IMR-90 (cell line): ENCODE results near the gene PLXNB1. TPM values are rescaled to one million over a fixed set of nuclear protein-coding genes. Genes with fewer than 3 reads are reported as not detected.

Experiments used
- ATAC-seq: fragments of 200-7000 bp; cut with Tn5 transposase; 2 replicates; pipeline ENCODE4 v1.9.1; 2020; ENCODE audit warnings: low read depth, mild to moderate bottlenecking, moderate library complexity
- BruUV-seq: library from RNA; stranded (reverse); fragments of 400-500 nt; replicated peaks from 2 replicates; lab custom pipeline; 2021; lab: Mats Ljungman, UMichigan
- CTCF ChIA-PET: fragments of 300-600 bp; formaldehyde crosslinking; extraction: SDS; loops from one replicate; lab custom pipeline; 2021; ENCODE audit warnings: antibody characterized with exemption; lab: Yijun Ruan, JAX
- POLR2A ChIA-PET: fragments of 300-600 bp; sonication (Branson Sonifier 250); formaldehyde crosslinking; loops from one replicate; lab custom pipeline; 2022; ENCODE audit warnings: antibody characterized with exemption; ENCODE audit not compliant: unreplicated experiment; lab: Charles Lee
- DNase-seq: peaks from one replicate; pipeline ENCODE4 v3.0.0; 2013
- H2AFZ ChIP-seq: replicated peaks from 2 replicates; pipeline ENCODE3; 2013; ENCODE audit warnings: low read length, mild to moderate bottlenecking; ENCODE audit not compliant: poor library complexity
- H2AK5ac ChIP-seq: 2 replicates; pipeline ENCODE4 v1.6.1; 2013; ENCODE audit warnings: low read depth, low read length, inconsistent platforms
- H2AK9ac ChIP-seq: replicated peaks from 2 replicates; pipeline ENCODE3; 2013; ENCODE audit warnings: mild to moderate bottlenecking, low read depth, low read length, moderate library complexity; ENCODE audit not compliant: poor library complexity
- H2BK120ac ChIP-seq: 2 replicates; pipeline ENCODE4 v1.6.1; 2013; ENCODE audit warnings: low read depth, low read length, inconsistent platforms
- H2BK15ac ChIP-seq: 3 replicates; pipeline ENCODE4 v1.6.1; 2013; ENCODE audit warnings: low read depth, low read length, inconsistent platforms
- H2BK20ac ChIP-seq: 2 replicates; pipeline ENCODE4 v1.6.1; 2013; ENCODE audit warnings: low read depth, mild to moderate bottlenecking, inconsistent platforms, low read length, moderate library complexity
- H2BK5ac ChIP-seq: 2 replicates; pipeline ENCODE4 v1.6.1; 2013; ENCODE audit warnings: mild to moderate bottlenecking, low read depth, low read length, inconsistent platforms; ENCODE audit not compliant: poor library complexity, severe bottlenecking
- H3K14ac ChIP-seq: replicated peaks from 2 replicates; pipeline ENCODE4 v1.6.1; 2013; ENCODE audit warnings: low read depth, low read length, inconsistent platforms
- H3K18ac ChIP-seq: 2 replicates; pipeline ENCODE4 v1.6.1; 2013; ENCODE audit warnings: low read depth, low read length, control low read depth
- H3K23ac ChIP-seq: 2 replicates; pipeline ENCODE4 v1.6.1; 2013; ENCODE audit warnings: low read depth, low read length, inconsistent platforms
- H3K27ac ChIP-seq: 2 replicates; pipeline ENCODE4 v1.5.1; 2013; ENCODE audit warnings: mild to moderate bottlenecking, control low read depth, low read length; ENCODE audit not compliant: insufficient read depth
- H3K27me3 ChIP-seq: 2 replicates; pipeline ENCODE4 v1.6.1; 2013; ENCODE audit warnings: low read length; ENCODE audit not compliant: control insufficient read depth, insufficient read depth
- H3K36me3 ChIP-seq: 2 replicates; pipeline ENCODE4 v1.6.1; 2013; ENCODE audit warnings: low read length, mixed read lengths; ENCODE audit not compliant: control insufficient read depth, insufficient read depth
- H3K4ac ChIP-seq: 2 replicates; pipeline ENCODE4 v1.6.1; 2013; ENCODE audit warnings: low read depth, low read length, inconsistent platforms
- H3K4me1 ChIP-seq: 2 replicates; pipeline ENCODE4 v1.6.1; 2013; ENCODE audit warnings: low read length, mixed read lengths; ENCODE audit not compliant: control insufficient read depth, insufficient read depth
- H3K4me2 ChIP-seq: 2 replicates; pipeline ENCODE4 v1.6.1; 2013; ENCODE audit warnings: low read depth, mild to moderate bottlenecking, control low read depth, low read length, moderate library complexity
- H3K4me3 ChIP-seq: 2 replicates; pipeline ENCODE4 v1.5.1; 2013; ENCODE audit warnings: low read depth, mild to moderate bottlenecking, control low read depth, low read length, moderate library complexity; ENCODE audit not compliant: insufficient read depth
- H3K56ac ChIP-seq: 2 replicates; pipeline ENCODE4 v1.6.1; 2013; ENCODE audit warnings: low read length, inconsistent platforms; ENCODE audit not compliant: insufficient read depth; ENCODE audit errors: extremely low read depth
- H3K79me1 ChIP-seq, 2 experiments: 2 replicates each; pipeline ENCODE4 v1.6.1; 2013; ENCODE audit warnings: low read length in 2 of 2, inconsistent platforms in 1 of 2, low read depth in 1 of 2
- H3K9ac ChIP-seq: 2 replicates; pipeline ENCODE4 v1.6.1; 2013; ENCODE audit warnings: low read depth, low read length, control low read depth
- H3K9me1 ChIP-seq: 2 replicates; pipeline ENCODE4 v1.6.1; 2013; ENCODE audit warnings: low read length, inconsistent platforms; ENCODE audit not compliant: insufficient read depth
- H3K9me3 ChIP-seq: 2 replicates; pipeline ENCODE4 v1.6.1; 2013; ENCODE audit warnings: low read length; ENCODE audit not compliant: control insufficient read depth, insufficient read depth
- H4K20me1 ChIP-seq: 2 replicates; pipeline ENCODE4 v1.6.1; 2013; ENCODE audit warnings: low read length, inconsistent platforms; ENCODE audit not compliant: insufficient read depth
- H4K5ac ChIP-seq: 2 replicates; pipeline ENCODE4 v1.6.1; 2013; ENCODE audit warnings: mild to moderate bottlenecking, low read depth, low read length, control low read depth
- H4K8ac ChIP-seq, 2 experiments: 2 replicates each; pipeline ENCODE4 v1.6.1; 2013; ENCODE audit warnings: low read depth in 2 of 2, low read length in 2 of 2, control low read depth in 1 of 2, inconsistent platforms in 1 of 2
- H4K91ac ChIP-seq: 2 replicates; pipeline ENCODE4 v1.6.1; 2013; ENCODE audit warnings: low read depth, low read length, inconsistent platforms; ENCODE audit not compliant: insufficient read depth
- BHLHE40 ChIP-seq: fragments of 150-350 bp; IDR thresholded peaks from 2 replicates; pipeline ENCODE4 v1.6.1; 2016; ENCODE audit warnings: mild to moderate bottlenecking, low read depth, low read length
- CEBPB ChIP-seq: IDR thresholded peaks from 2 replicates; pipeline ENCODE4 v1.6.1; 2012; ENCODE audit warnings: low read depth, low read length, improper control_type of control experiment
- CHD1 ChIP-seq: IDR thresholded peaks from 2 replicates; pipeline ENCODE4 v1.6.1; 2012; ENCODE audit warnings: low read depth, low read length, improper control_type of control experiment
- ELK1 ChIP-seq: fragments of 150-350 bp; IDR thresholded peaks from 2 replicates; pipeline ENCODE4 v1.6.1; 2016; ENCODE audit warnings: low read depth, mild to moderate bottlenecking, low read length, moderate library complexity, borderline replicate concordance
- MAFK ChIP-seq: IDR thresholded peaks from 2 replicates; pipeline ENCODE4 v1.6.1; 2012; ENCODE audit warnings: low read depth, low read length, improper control_type of control experiment
- MAZ ChIP-seq: IDR thresholded peaks from 2 replicates; pipeline ENCODE4 v1.6.1; 2012; ENCODE audit warnings: low read depth, mild to moderate bottlenecking, low read length, improper control_type of control experiment, moderate library complexity, borderline replicate concordance
- NFE2L2 ChIP-seq: fragments of 150-350 bp; IDR thresholded peaks from 2 replicates; pipeline ENCODE4 v1.6.1; 2016; ENCODE audit warnings: low read depth, mild to moderate bottlenecking, low read length
- RAD21 ChIP-seq: IDR thresholded peaks from 2 replicates; pipeline ENCODE4 v1.6.1; 2012; ENCODE audit warnings: low read length, improper control_type of control experiment
- RCOR1 ChIP-seq: IDR thresholded peaks from 2 replicates; pipeline ENCODE4 v1.6.1; 2012; ENCODE audit warnings: mild to moderate bottlenecking, low read length, improper control_type of control experiment; ENCODE audit not compliant: insufficient replicate concordance
- RFX5 ChIP-seq: IDR thresholded peaks from 2 replicates; pipeline ENCODE4 v1.8.0; 2012; ENCODE audit warnings: low read depth, mild to moderate bottlenecking, low read length, moderate library complexity
- SMC3 ChIP-seq: fragments of 150-350 bp; IDR thresholded peaks from 2 replicates; pipeline ENCODE4 v1.6.1; 2016; ENCODE audit warnings: low read depth, mild to moderate bottlenecking, antibody characterized with exemption, low read length, moderate library complexity
- USF2 ChIP-seq: fragments of 150-350 bp; IDR thresholded peaks from 2 replicates; pipeline ENCODE4 v1.6.1; 2017; ENCODE audit warnings: mild to moderate bottlenecking, antibody characterized with exemption, low read length, low read depth
- WGBS, 2 experiments: methylation state at CpG; one replicate each; pipeline versions ENCODE4 v1.1.5 to v1.1.7; 2013; ENCODE audit warnings: missing lambda C conversion rate in 2 of 2; ENCODE audit not compliant: insufficient read length in 1 of 2; ENCODE audit errors: extremely low coverage in 2 of 2; 5-methylcytosine and 5-hydroxymethylcytosine counted together
- dilution Hi-C: fragments of 300-500 bp; cut with HindIII; formaldehyde crosslinking; loops from one replicate; pipeline ENCODE4 v1.14.3; 2018; ENCODE audit warnings: low sequenced_read_pairs; ENCODE audit not compliant: unreplicated experiment
- in situ Hi-C: fragments of 300-500 bp; cut with MboI; formaldehyde crosslinking; loops from 3 replicates; pipeline ENCODE4 v1.14.3; 2019; ENCODE audit warnings: low sequenced_read_pairs, inconsistent platforms, mixed read lengths
- intact Hi-C: fragments of 100-400 bp; cut with micrococcal nuclease; formaldehyde crosslinking; loops from 2 replicates; pipeline ENCODE4 v1.10.0; 2022
- polyA plus RNA-seq, 3 experiments: library from polyadenylated mRNA; depleted of rRNA; stranded (reverse); fragments of >200 nt; gene quantifications; 2 replicates each; pipeline ENCODE4 v1.2.3, GENCODE V29; 2012; ENCODE audit warnings: low replicate concordance in 1 of 3
- total RNA-seq: library from RNA; depleted of rRNA; stranded (reverse); fragments of >200 nt; gene quantifications from 2 replicates; pipeline ENCODE4 v1.2.3, GENCODE V29; 2012
- TF ChIP-seq, protein P1 (sequence below): conservative IDR thresholded peaks from 2 replicates; pipeline ENCODE4 v1.5.1; 2012; ENCODE audit warnings: mild to moderate bottlenecking, low read depth, low read length, improper control_type of control experiment

PLXNB1 gene
- total and polyA plus RNA-seq, 2 of the 4 experiments (the other 2 are of a cell fraction): 5.2 to 25.3 TPM

- in situ Hi-C loops (no loop called here), intact Hi-C loops (no loop called here), dilution Hi-C loops (no loop called here)
- H2BK20ac ChIP-seq: no peak overlapping the region
- H3K4me3 ChIP-seq: no peak overlapping the region
- H3K18ac ChIP-seq: no peak overlapping the region
- H3K9ac ChIP-seq: no peak overlapping the region
- H3K36me3 ChIP-seq: no peaks in the 10 kb centered on the region; the same call in 1 of the 2 replicates
- no peak overlapping the region for H2BK5ac ChIP-seq
- no peak overlapping the region for H3K4ac ChIP-seq
- no peaks in the 10 kb centered on the region for H3K9me3 ChIP-seq
- ATAC-seq: no peak
- ChIA-PET POLR2A (no interaction called here), CTCF (interaction anchor here (4.8 kb wide), 1 partner anchor 38 kb away, joined by 65 read pairs; no protein-coding TSS in a partner anchor)
- no peak overlapping the region for H4K91ac ChIP-seq
- H2AK9ac ChIP-seq: no peak overlapping the region
- H2BK120ac ChIP-seq: no peak overlapping the region
- H4K8ac ChIP-seq: no peak overlapping the region
- H3K79me1 ChIP-seq: no peaks in the 10 kb centered on the region
- H3K9me1 ChIP-seq: peaks cover 7% of the 10 kb centered on the region; the same call in 1 of the 2 replicates
- no peak for DNase-seq
- no peak overlapping the region for H3K27ac ChIP-seq
- H2BK15ac ChIP-seq: no peak overlapping the region
- H3K27me3 ChIP-seq: peaks cover 14% of the 10 kb centered on the region
- no peak overlapping the region for H3K14ac ChIP-seq
- H2AFZ ChIP-seq: peak overlapping the region; percentile 8
- BruUV-seq: no TSS peak
- H4K5ac ChIP-seq: no peak overlapping the region
- TF ChIP-seq MAFK: no peak
- TF ChIP-seq BHLHE40: no peak
- TF ChIP-seq NFE2L2: no peak
- no peak for TF ChIP-seq SMC3
- no peak for TF ChIP-seq MAZ
- TF ChIP-seq, protein P1, sequence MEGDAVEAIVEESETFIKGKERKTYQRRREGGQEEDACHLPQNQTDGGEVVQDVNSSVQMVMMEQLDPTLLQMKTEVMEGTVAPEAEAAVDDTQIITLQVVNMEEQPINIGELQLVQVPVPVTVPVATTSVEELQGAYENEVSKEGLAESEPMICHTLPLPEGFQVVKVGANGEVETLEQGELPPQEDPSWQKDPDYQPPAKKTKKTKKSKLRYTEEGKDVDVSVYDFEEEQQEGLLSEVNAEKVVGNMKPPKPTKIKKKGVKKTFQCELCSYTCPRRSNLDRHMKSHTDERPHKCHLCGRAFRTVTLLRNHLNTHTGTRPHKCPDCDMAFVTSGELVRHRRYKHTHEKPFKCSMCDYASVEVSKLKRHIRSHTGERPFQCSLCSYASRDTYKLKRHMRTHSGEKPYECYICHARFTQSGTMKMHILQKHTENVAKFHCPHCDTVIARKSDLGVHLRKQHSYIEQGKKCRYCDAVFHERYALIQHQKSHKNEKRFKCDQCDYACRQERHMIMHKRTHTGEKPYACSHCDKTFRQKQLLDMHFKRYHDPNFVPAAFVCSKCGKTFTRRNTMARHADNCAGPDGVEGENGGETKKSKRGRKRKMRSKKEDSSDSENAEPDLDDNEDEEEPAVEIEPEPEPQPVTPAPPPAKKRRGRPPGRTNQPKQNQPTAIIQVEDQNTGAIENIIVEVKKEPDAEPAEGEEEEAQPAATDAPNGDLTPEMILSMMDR: no peak
- no peak for TF ChIP-seq ELK1
- no peak for TF ChIP-seq RCOR1
- no peak for TF ChIP-seq CEBPB
- TF ChIP-seq RAD21: no peak
- TF ChIP-seq RFX5: no peak
- TF ChIP-seq CHD1: no peak
- TF ChIP-seq USF2: no peak
- no peaks in the 10 kb centered on the region for H4K20me1 ChIP-seq
- WGBS, 2 experiments: 80% methylated on average over 1 of the region's 9 CpGs; no CpG with 5 or more reads in 1 of the 2 experiments
- H2AK5ac ChIP-seq: no peak overlapping the region
- no peak overlapping the region for H3K56ac ChIP-seq
- peaks cover 7% of the 10 kb centered on the region for H3K4me1 ChIP-seq
- H3K23ac ChIP-seq: no peak overlapping the region
- H3K4me2 ChIP-seq: no peak overlapping the region
These were observed 31.9 kb downstream of the PLXNB1 start for GRCh38 chr3:48397767-48398681.
